Keratinocyte (primary cell): ENCODE results near the gene ADAMTS10. TPM values are rescaled to one million over a fixed set of nuclear protein-coding genes. Genes with fewer than 3 reads are reported as not detected.

Experiments
- DNase-seq: peaks from one replicate; pipeline ENCODE4 v3.0.0-alpha.2; 2011; ENCODE audit warnings: low read depth, missing footprints, low spot score
- FAIRE-seq: peaks from 2 replicates; lab custom pipeline; 2011; peaks lifted over from hg19 to GRCh38; lab: Jason Lieb, UNC
- H2AFZ ChIP-seq: 2 replicates; pipeline ENCODE4 v1.6.0; 2012; ENCODE audit warnings: low read length, control low read depth, inconsistent platforms; ENCODE audit not compliant: control insufficient read depth
- H3K27ac ChIP-seq: 2 replicates; pipeline ENCODE4 v1.5.1; 2011; ENCODE audit warnings: low read length; ENCODE audit not compliant: control insufficient read depth, insufficient read depth
- H3K27me3 ChIP-seq: 3 replicates; pipeline ENCODE4 v1.6.0; 2011; ENCODE audit warnings: low read length; ENCODE audit not compliant: control insufficient read depth, insufficient read depth; ENCODE audit errors: extremely low read depth
- H3K36me3 ChIP-seq, 2 experiments: 2 replicates in 1 of 2; 3 replicates in 1 of 2; pipeline ENCODE4 v1.5.1; 2011; ENCODE audit warnings: low read length in 2 of 2, mild to moderate bottlenecking in 1 of 2; ENCODE audit not compliant: control insufficient read depth in 2 of 2, insufficient read depth in 2 of 2; ENCODE audit errors: extremely low read depth in 1 of 2
- H3K4me1 ChIP-seq: 3 replicates; pipeline ENCODE4 v1.5.1; 2011; ENCODE audit warnings: low read length; ENCODE audit not compliant: control insufficient read depth, insufficient read depth; ENCODE audit errors: extremely low read depth
- H3K4me2 ChIP-seq: 3 replicates; pipeline ENCODE4 v1.6.0; 2011; ENCODE audit warnings: low read depth, low read length; ENCODE audit not compliant: control insufficient read depth, insufficient read depth; ENCODE audit errors: extremely low read depth
- H3K4me3 ChIP-seq, 3 experiments: fragments of 200-600 bp in 1 of 3; sonication (generic) in 1 of 3; 2 replicates in 2 of 3; 3 replicates in 1 of 3; pipeline ENCODE4 v1.5.1; 2011 to 2016; ENCODE audit warnings: low read length in 3 of 3, mild to moderate bottlenecking in 3 of 3, control low read depth in 2 of 3, inconsistent platforms in 1 of 3, low read depth in 1 of 3, mixed read lengths in 1 of 3, mixed run types in 1 of 3, moderate library complexity in 1 of 3; ENCODE audit not compliant: control insufficient read depth in 2 of 3, insufficient read depth in 2 of 3; ENCODE audit errors: extremely low read depth in 1 of 3
- H3K79me2 ChIP-seq: 2 replicates; pipeline ENCODE4 v1.6.0; 2012; ENCODE audit warnings: low read length; ENCODE audit not compliant: control insufficient read depth, insufficient read depth
- H3K9ac ChIP-seq: 3 replicates; pipeline ENCODE4 v1.6.0; 2011; ENCODE audit warnings: low read length; ENCODE audit not compliant: control insufficient read depth, insufficient read depth; ENCODE audit errors: extremely low read depth
- H3K9me1 ChIP-seq: 3 replicates; pipeline ENCODE4 v1.6.0; 2011; ENCODE audit warnings: low read length; ENCODE audit not compliant: control insufficient read depth, insufficient read depth; ENCODE audit errors: extremely low read depth
- H3K9me3 ChIP-seq: 2 replicates; pipeline ENCODE4 v1.5.1; 2012; ENCODE audit warnings: low read depth, low read length; ENCODE audit not compliant: control insufficient read depth
- H4K20me1 ChIP-seq: 3 replicates; pipeline ENCODE4 v1.6.0; 2011; ENCODE audit warnings: low read length; ENCODE audit not compliant: control insufficient read depth, insufficient read depth; ENCODE audit errors: extremely low read depth
- EZH2 ChIP-seq: IDR thresholded peaks from one replicate; pipeline ENCODE4 v1.6.1; 2012; ENCODE audit warnings: inconsistent platforms, mild to moderate bottlenecking, low read length, moderate library complexity
- dilution Hi-C: fragments of 300-500 bp; cut with MboI; formaldehyde crosslinking; loops from one replicate; pipeline ENCODE4 v1.7.0; 2020; ENCODE audit warnings: low sequenced_read_pairs; ENCODE audit not compliant: extremely low pct_ligation_motif_present
- polyA plus RNA-seq, 5 experiments: library from polyadenylated mRNA; depleted of rRNA in 3 of 5; stranded (reverse) in 3 of 5; stranded (forward) in 1 of 5; unstranded in 1 of 5; fragments of >200 nt; gene quantifications; 1 replicate in 1 of 5; 2 replicates in 3 of 5; 3 replicates in 1 of 5; pipeline versions ENCODE4 v1.2.1 to v1.2.3, GENCODE V29; 2011 to 2012; ENCODE audit warnings: missing spikeins in 2 of 5, low read depth in 1 of 5, low replicate concordance in 1 of 5
- TF ChIP-seq, protein P1 (sequence below), 3 experiments: IDR thresholded peaks in 1 of 3; conservative IDR thresholded peaks in 1 of 3; optimal IDR thresholded peaks in 1 of 3; 2 replicates in 2 of 3; 3 replicates in 1 of 3; pipeline versions ENCODE3 to v1.5.1; 2011; ENCODE audit warnings: low read length in 3 of 3, mild to moderate bottlenecking in 3 of 3, moderate library complexity in 2 of 3, control low read depth in 1 of 3, inconsistent platforms in 1 of 3; ENCODE audit not compliant: insufficient read depth in 2 of 3; ENCODE audit errors: extremely low read depth in 1 of 3

The ADAMTS10 gene
- polyA plus RNA-seq, 1 donor (not counting 4 experiments of a cell fraction or from before 2014, with no cell fraction given) = not detected

- DNase-seq = no peak
- no peak overlapping the region for H2AFZ ChIP-seq
- TF ChIP-seq, protein P1, sequence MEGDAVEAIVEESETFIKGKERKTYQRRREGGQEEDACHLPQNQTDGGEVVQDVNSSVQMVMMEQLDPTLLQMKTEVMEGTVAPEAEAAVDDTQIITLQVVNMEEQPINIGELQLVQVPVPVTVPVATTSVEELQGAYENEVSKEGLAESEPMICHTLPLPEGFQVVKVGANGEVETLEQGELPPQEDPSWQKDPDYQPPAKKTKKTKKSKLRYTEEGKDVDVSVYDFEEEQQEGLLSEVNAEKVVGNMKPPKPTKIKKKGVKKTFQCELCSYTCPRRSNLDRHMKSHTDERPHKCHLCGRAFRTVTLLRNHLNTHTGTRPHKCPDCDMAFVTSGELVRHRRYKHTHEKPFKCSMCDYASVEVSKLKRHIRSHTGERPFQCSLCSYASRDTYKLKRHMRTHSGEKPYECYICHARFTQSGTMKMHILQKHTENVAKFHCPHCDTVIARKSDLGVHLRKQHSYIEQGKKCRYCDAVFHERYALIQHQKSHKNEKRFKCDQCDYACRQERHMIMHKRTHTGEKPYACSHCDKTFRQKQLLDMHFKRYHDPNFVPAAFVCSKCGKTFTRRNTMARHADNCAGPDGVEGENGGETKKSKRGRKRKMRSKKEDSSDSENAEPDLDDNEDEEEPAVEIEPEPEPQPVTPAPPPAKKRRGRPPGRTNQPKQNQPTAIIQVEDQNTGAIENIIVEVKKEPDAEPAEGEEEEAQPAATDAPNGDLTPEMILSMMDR (optimal IDR thresholded peaks at IDR 0.05 in 1 of 3, IDR thresholded peaks at IDR 0.05 in 1 of 3, conservative IDR thresholded peaks at IDR 0.05 in 1 of 3; ENCODE audit: extremely low read depth in 1 of 3, insufficient read depth in 2 of 3, low read length in 3 of 3) = no peak
- TF ChIP-seq EZH2 = no peak
- dilution Hi-C loops = no loop called here
- no peak overlapping the region for H3K27ac ChIP-seq
- no peak for FAIRE-seq
- H3K9me1 ChIP-seq = no peaks in the 10 kb centered on the region
- no peak overlapping the region for H3K9ac ChIP-seq
- H3K4me3 ChIP-seq = no peak overlapping the region
- no peaks in the 10 kb centered on the region for H3K79me2 ChIP-seq
- no peaks in the 10 kb centered on the region for H3K27me3 ChIP-seq
- no peaks in the 10 kb centered on the region for H3K4me1 ChIP-seq
- H4K20me1 ChIP-seq = no peaks in the 10 kb centered on the region
- no peaks in the 10 kb centered on the region for H3K36me3 ChIP-seq
- H3K9me3 ChIP-seq = no peaks in the 10 kb centered on the region
- no peak overlapping the region for H3K4me2 ChIP-seq
These were observed 74.2 kb downstream of the ADAMTS10 start for GRCh38 chr19:8536282-8536681.

GRCh38 chr19:8532225-8532624, 78.3 kb downstream of the ADAMTS10 start:
- no peaks in the 10 kb centered on the region for H3K27me3 ChIP-seq
- DNase-seq (no peak), FAIRE-seq (no peak)
- H3K9me1 ChIP-seq = no peaks in the 10 kb centered on the region
- dilution Hi-C loops = no loop called here
- H2AFZ ChIP-seq = no peak overlapping the region
- no peaks in the 10 kb centered on the region for H3K79me2 ChIP-seq
- no peaks in the 10 kb centered on the region for H3K4me1 ChIP-seq
- H4K20me1 ChIP-seq = no peaks in the 10 kb centered on the region
- TF ChIP-seq, protein P1 (optimal IDR thresholded peaks at IDR 0.05 in 1 of 3, IDR thresholded peaks at IDR 0.05 in 1 of 3, conservative IDR thresholded peaks at IDR 0.05 in 1 of 3; ENCODE audit: extremely low read depth in 1 of 3, insufficient read depth in 2 of 3, low read length in 3 of 3) = no peak
- no peak for TF ChIP-seq EZH2
- H3K9ac ChIP-seq = no peak overlapping the region
- H3K27ac ChIP-seq = no peak overlapping the region
- no peak overlapping the region for H3K4me2 ChIP-seq
- no peaks in the 10 kb centered on the region for H3K36me3 ChIP-seq
- no peak overlapping the region for H3K4me3 ChIP-seq
- H3K9me3 ChIP-seq = no peaks in the 10 kb centered on the region
